Measurements from ENCODE around the gene SLC13A1.

DNA sequence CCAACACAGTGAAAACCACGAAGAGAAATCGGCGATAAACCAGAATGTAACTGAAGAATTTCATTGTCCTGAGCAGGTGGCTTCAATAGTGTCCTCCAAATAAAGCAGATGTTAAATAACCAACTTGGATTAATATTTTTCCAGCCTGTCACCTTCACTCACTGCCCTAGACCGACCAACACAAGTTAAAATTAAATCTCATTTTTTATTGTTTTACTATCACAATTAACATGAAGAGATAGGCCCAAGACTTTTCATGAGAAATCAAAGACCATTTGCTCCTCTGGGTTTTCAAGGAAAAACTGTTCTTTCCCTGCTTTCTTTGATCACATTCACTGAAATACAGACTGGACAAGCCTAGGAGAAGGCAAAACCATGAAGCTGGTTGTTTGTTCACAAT is at the start of gene SLC13A1:
- TF ChIP-seq, protein P1, sequence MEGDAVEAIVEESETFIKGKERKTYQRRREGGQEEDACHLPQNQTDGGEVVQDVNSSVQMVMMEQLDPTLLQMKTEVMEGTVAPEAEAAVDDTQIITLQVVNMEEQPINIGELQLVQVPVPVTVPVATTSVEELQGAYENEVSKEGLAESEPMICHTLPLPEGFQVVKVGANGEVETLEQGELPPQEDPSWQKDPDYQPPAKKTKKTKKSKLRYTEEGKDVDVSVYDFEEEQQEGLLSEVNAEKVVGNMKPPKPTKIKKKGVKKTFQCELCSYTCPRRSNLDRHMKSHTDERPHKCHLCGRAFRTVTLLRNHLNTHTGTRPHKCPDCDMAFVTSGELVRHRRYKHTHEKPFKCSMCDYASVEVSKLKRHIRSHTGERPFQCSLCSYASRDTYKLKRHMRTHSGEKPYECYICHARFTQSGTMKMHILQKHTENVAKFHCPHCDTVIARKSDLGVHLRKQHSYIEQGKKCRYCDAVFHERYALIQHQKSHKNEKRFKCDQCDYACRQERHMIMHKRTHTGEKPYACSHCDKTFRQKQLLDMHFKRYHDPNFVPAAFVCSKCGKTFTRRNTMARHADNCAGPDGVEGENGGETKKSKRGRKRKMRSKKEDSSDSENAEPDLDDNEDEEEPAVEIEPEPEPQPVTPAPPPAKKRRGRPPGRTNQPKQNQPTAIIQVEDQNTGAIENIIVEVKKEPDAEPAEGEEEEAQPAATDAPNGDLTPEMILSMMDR (tag by site-specific recombination; IDR thresholded peaks at IDR 0.05) = no peak
- TF ChIP-seq ZNF184 (tag by site-specific recombination; IDR thresholded peaks at IDR 0.05) (no peak), EGR2 (tag by site-specific recombination; IDR thresholded peaks at IDR 0.05; ENCODE audit: low read depth) (no peak), ZNF24 (tag by site-specific recombination; IDR thresholded peaks at IDR 0.05) (no peak), ZNF629 (tag by site-specific recombination; IDR thresholded peaks at IDR 0.05) (no peak), ZNF529 (tag by site-specific recombination; IDR thresholded peaks at IDR 0.05; ENCODE audit: insufficient replicate concordance) (no peak), BCL11A (tag by site-specific recombination; IDR thresholded peaks at IDR 0.05; ENCODE audit: low read depth) (no peak), ZNF274 (IDR thresholded peaks at IDR 0.05; ENCODE audit: low read length) (no peak), ZNF274 (tag by site-specific recombination; IDR thresholded peaks at IDR 0.05; ENCODE audit: borderline replicate concordance) (no peak), REPIN1 (tag by site-specific recombination; IDR thresholded peaks at IDR 0.05; ENCODE audit: low read depth) (no peak)
- TF ChIP-seq, protein P2, sequence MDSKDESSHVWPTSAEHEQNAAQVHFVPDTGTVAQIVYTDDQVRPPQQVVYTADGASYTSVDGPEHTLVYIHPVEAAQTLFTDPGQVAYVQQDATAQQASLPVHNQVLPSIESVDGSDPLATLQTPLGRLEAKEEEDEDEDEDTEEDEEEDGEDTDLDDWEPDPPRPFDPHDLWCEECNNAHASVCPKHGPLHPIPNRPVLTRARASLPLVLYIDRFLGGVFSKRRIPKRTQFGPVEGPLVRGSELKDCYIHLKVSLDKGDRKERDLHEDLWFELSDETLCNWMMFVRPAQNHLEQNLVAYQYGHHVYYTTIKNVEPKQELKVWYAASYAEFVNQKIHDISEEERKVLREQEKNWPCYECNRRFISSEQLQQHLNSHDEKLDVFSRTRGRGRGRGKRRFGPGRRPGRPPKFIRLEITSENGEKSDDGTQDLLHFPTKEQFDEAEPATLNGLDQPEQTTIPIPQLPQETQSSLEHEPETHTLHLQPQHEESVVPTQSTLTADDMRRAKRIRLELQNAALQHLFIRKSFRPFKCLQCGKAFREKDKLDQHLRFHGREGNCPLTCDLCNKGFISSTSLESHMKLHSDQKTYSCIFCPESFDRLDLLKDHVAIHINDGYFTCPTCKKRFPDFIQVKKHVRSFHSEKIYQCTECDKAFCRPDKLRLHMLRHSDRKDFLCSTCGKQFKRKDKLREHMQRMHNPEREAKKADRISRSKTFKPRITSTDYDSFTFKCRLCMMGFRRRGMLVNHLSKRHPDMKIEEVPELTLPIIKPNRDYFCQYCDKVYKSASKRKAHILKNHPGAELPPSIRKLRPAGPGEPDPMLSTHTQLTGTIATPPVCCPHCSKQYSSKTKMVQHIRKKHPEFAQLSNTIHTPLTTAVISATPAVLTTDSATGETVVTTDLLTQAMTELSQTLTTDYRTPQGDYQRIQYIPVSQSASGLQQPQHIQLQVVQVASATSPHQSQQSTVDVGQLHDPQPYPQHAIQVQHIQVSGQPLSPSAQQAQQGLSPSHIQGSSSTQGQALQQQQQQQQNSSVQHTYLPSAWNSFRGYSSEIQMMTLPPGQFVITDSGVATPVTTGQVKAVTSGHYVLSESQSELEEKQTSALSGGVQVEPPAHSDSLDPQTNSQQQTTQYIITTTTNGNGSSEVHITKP (tag by site-specific recombination; IDR thresholded peaks at IDR 0.05) = no peak
- TF ChIP-seq, protein P3, sequence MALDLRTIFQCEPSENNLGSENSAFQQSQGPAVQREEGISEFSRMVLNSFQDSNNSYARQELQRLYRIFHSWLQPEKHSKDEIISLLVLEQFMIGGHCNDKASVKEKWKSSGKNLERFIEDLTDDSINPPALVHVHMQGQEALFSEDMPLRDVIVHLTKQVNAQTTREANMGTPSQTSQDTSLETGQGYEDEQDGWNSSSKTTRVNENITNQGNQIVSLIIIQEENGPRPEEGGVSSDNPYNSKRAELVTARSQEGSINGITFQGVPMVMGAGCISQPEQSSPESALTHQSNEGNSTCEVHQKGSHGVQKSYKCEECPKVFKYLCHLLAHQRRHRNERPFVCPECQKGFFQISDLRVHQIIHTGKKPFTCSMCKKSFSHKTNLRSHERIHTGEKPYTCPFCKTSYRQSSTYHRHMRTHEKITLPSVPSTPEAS (tag by site-specific recombination; IDR thresholded peaks at IDR 0.05) = no peak
- TF ChIP-seq, protein P4, sequence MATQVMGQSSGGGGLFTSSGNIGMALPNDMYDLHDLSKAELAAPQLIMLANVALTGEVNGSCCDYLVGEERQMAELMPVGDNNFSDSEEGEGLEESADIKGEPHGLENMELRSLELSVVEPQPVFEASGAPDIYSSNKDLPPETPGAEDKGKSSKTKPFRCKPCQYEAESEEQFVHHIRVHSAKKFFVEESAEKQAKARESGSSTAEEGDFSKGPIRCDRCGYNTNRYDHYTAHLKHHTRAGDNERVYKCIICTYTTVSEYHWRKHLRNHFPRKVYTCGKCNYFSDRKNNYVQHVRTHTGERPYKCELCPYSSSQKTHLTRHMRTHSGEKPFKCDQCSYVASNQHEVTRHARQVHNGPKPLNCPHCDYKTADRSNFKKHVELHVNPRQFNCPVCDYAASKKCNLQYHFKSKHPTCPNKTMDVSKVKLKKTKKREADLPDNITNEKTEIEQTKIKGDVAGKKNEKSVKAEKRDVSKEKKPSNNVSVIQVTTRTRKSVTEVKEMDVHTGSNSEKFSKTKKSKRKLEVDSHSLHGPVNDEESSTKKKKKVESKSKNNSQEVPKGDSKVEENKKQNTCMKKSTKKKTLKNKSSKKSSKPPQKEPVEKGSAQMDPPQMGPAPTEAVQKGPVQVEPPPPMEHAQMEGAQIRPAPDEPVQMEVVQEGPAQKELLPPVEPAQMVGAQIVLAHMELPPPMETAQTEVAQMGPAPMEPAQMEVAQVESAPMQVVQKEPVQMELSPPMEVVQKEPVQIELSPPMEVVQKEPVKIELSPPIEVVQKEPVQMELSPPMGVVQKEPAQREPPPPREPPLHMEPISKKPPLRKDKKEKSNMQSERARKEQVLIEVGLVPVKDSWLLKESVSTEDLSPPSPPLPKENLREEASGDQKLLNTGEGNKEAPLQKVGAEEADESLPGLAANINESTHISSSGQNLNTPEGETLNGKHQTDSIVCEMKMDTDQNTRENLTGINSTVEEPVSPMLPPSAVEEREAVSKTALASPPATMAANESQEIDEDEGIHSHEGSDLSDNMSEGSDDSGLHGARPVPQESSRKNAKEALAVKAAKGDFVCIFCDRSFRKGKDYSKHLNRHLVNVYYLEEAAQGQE (tag by site-specific recombination; IDR thresholded peaks at IDR 0.05) = no peak
